Activated naive CD4-positive, alpha-beta T cell treated with anti-CD3 and anti-CD28 coated beads, Interleukin-2, amount 50 U/mL, for 24 hours (primary cell): ENCODE data around the gene PROKR1.

ENCODE experiments used
- H3K27ac Mint-ChIP-seq: one replicate; pipeline ENCODE4 v1.8.0; 2021; ENCODE audit warnings: mild to moderate bottlenecking, mixed read lengths
- H3K27me3 Mint-ChIP-seq: one replicate; pipeline ENCODE4 v1.8.0; 2021; ENCODE audit warnings: mixed read lengths
- H3K36me3 Mint-ChIP-seq: one replicate; pipeline ENCODE4 v1.8.0; 2021; ENCODE audit warnings: mixed read lengths
- H3K4me1 Mint-ChIP-seq: one replicate; pipeline ENCODE4 v1.8.0; 2021; ENCODE audit warnings: mixed read lengths
- H3K4me3 Mint-ChIP-seq: one replicate; pipeline ENCODE4 v1.8.0; 2021; ENCODE audit warnings: mild to moderate bottlenecking, mixed read lengths
- H3K9me3 Mint-ChIP-seq: one replicate; pipeline ENCODE4 v1.8.0; 2021; ENCODE audit warnings: mixed read lengths

The PROKR1 gene

DNA sequence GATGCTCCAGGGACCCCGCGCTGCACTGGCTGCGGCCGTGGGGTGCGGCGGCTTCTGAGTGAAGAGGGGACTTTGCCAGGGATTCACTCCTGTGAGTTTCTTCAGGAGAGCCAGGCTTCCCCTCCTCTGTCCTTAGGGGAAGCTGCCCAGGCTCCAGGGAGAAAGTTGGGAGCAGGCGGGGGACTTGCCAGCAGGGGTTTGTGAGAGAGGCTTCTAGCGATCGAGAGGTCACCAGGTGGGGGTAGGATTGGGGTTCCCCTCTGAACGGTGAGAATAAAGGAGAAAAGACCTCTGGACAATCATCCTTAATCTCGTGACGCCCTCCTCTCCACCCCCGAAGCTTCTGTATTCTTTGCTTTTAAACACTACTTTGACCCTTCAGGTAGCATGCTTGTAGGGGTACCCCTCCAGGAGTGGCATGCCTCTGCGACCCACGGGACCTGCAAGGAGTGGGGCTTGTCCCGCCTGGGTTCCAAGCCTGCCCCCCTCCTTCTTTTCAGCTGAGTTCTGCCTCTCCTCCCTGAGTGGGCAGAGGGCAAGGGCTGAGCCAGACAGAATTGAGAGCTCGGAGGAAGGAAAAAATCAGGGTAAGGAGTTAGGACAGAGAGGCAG, 601 bp downstream of the PROKR1 start:
- Mint-ChIP-seq H3K36me3 (peaks cover 5% of the 10 kb centered on the region), H3K4me3 (peak overlapping the region; percentile 44), H3K27ac (no peak overlapping the region), H3K4me1 (no peaks in the 10 kb centered on the region), H3K9me3 (peaks cover 10% of the 10 kb centered on the region), H3K27me3 (peaks cover 47% of the 10 kb centered on the region)

GRCh38 chr2:68645523-68645922, 2.1 kb downstream of the PROKR1 start:
- Mint-ChIP-seq H3K36me3 (peaks cover 5% of the 10 kb centered on the region), H3K4me1 (peaks cover 1% of the 10 kb centered on the region), H3K9me3 (peaks cover 5% of the 10 kb centered on the region), H3K4me3 (no peak overlapping the region), H3K27me3 (peaks cover 42% of the 10 kb centered on the region), H3K27ac (no peak overlapping the region)

GRCh38 chr2:68646303-68646702, 2.9 kb downstream of the PROKR1 start:
- Mint-ChIP-seq H3K27ac (no peak overlapping the region), H3K36me3 (peaks cover 3% of the 10 kb centered on the region), H3K27me3 (peaks cover 35% of the 10 kb centered on the region), H3K4me1 (peaks cover 6% of the 10 kb centered on the region), H3K4me3 (no peak overlapping the region), H3K9me3 (no peaks in the 10 kb centered on the region)

GRCh38 chr2:68650645-68651044, 7.3 kb downstream of the PROKR1 start:
- H3K36me3 Mint-ChIP-seq: peaks cover 1% of the 10 kb centered on the region
- peaks cover 11% of the 10 kb centered on the region for H3K27me3 Mint-ChIP-seq
- H3K27ac Mint-ChIP-seq: no peak overlapping the region
- H3K4me3 Mint-ChIP-seq: no peak overlapping the region
- no peaks in the 10 kb centered on the region for H3K9me3 Mint-ChIP-seq
- peaks cover 28% of the 10 kb centered on the region for H3K4me1 Mint-ChIP-seq

- Mint-ChIP-seq H3K27ac (no peak overlapping the region), H3K9me3 (no peaks in the 10 kb centered on the region), H3K27me3 (peaks cover under 1% of the 10 kb centered on the region), H3K4me1 (peaks cover 28% of the 10 kb centered on the region), H3K36me3 (no peaks in the 10 kb centered on the region), H3K4me3 (no peak overlapping the region)
Observed at GRCh38 chr2:68653034-68653433, 9.7 kb downstream of the PROKR1 start.

- peaks cover 4% of the 10 kb centered on the region for H3K27me3 Mint-ChIP-seq
Observed at GRCh38 chr2:68653538-68653982, 10.2 kb downstream of the PROKR1 start.

DNA sequence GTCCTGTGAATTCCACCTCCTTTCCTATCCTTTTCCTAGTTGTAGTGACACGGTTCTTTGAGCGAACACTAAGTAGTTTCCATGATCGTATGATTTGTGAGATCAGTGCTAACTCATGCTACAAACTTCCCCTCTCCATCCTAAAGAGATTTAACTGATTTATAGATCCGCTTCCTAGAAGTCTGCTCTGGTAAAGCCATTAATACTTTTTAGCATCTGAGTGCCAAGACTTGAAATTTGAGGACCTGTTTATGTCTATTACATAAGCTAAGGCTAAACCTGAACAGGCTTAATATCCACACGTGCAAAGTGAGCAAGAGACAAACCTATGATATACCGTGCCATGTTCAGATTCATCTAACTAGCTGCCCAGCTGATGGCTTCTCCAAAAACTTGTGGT, 14.9 kb downstream of the PROKR1 start:
- H3K4me1 Mint-ChIP-seq: peaks cover 19% of the 10 kb centered on the region

More at GRCh38 chr2:68653538-68653982, 10.2 kb downstream of the PROKR1 start:
- Mint-ChIP-seq H3K9me3 (no peaks in the 10 kb centered on the region), H3K4me1 (peaks cover 28% of the 10 kb centered on the region), H3K4me3 (peak overlapping the region; percentile 19), H3K27ac (peak overlapping the region; percentile 36), H3K36me3 (no peaks in the 10 kb centered on the region)

DNA sequence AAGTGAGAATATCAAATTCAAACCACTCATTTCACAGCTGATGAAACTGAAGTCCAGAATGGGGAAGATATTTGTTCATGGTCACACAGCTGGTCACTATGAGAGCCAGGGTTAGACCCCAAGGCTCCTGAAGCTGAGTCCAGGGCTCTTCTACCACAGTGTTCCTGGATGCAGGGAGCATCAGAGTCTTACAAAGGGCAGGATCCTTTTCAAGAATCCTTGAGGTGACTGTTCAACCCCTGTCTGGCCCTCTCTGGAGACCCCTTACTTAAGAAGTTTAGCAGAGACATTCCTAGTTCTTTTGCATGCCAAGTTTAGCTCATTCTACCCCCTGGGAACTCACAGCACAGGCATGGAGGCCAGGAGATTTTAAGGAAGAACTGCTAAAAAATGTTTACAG, 15.7 kb downstream of the PROKR1 start:
- Mint-ChIP-seq H3K27me3 (peaks cover 13% of the 10 kb centered on the region), H3K4me1 (peaks cover 14% of the 10 kb centered on the region), H3K4me3 (no peak overlapping the region), H3K27ac (no peak overlapping the region), H3K36me3 (peaks cover 1% of the 10 kb centered on the region), H3K9me3 (no peaks in the 10 kb centered on the region)

More for the DNA sequence above, 14.9 kb downstream of the PROKR1 start:
- Mint-ChIP-seq H3K9me3 (no peaks in the 10 kb centered on the region), H3K36me3 (peaks cover 1% of the 10 kb centered on the region), H3K27ac (peak overlapping the region; percentile 3), H3K4me3 (no peak overlapping the region), H3K27me3 (peaks cover 11% of the 10 kb centered on the region)

- Mint-ChIP-seq H3K36me3 (peaks cover 1% of the 10 kb centered on the region), H3K4me1 (peaks cover 4% of the 10 kb centered on the region), H3K4me3 (no peak overlapping the region), H3K9me3 (no peaks in the 10 kb centered on the region), H3K27me3 (peaks cover 18% of the 10 kb centered on the region), H3K27ac (no peak overlapping the region)
Observed at GRCh38 chr2:68660658-68661057, 17.3 kb downstream of the PROKR1 start.

- Mint-ChIP-seq H3K27ac (no peak overlapping the region), H3K4me3 (no peak overlapping the region)
Observed at GRCh38 chr2:68662466-68662865, 19.1 kb downstream of the PROKR1 start.

DNA sequence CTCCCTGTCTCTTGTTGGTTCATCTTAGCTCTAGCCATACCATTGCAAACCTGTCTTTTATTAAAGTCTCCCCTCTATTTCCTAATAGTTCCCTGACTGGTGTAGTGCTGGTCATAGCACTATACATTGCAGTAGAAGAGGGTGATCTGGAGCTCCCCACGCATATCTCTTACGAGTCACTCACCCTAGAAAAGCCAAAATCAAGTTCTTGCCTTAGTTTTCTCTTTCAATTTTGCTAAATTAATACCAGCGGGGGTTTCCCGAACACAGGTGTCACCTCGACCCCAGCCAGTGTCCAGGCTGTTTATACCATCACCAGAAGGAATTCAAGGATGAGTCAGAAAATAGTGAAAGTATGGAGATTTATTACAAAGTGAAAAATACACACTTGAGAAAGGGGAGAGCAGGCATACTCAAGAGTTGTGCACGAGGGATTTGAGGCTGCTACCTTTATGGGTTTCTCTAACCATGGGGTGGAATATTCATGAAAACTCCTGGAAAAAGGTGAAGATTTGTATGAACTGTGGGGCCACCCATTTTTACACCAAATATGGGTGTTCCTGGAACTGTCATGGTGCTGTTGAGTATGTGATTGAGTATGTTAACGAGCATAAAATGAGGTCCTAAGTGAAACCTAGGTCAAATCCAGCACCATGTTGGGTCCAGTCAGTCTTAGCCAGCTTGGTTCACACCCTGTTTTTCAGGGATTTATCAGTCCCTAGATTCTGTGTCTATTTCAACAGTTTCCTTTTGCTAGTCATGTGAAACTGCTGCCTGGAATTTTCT, 20.2 kb downstream of the PROKR1 start:
- no peak overlapping the region for H3K27ac Mint-ChIP-seq
- no peak overlapping the region for H3K4me3 Mint-ChIP-seq
- no peaks in the 10 kb centered on the region for H3K9me3 Mint-ChIP-seq
- peaks cover 4% of the 10 kb centered on the region for H3K4me1 Mint-ChIP-seq
- peaks cover 1% of the 10 kb centered on the region for H3K36me3 Mint-ChIP-seq
- H3K27me3 Mint-ChIP-seq: peaks cover 14% of the 10 kb centered on the region

More at GRCh38 chr2:68662466-68662865, 19.1 kb downstream of the PROKR1 start:
- peaks cover 4% of the 10 kb centered on the region for H3K4me1 Mint-ChIP-seq
- H3K27me3 Mint-ChIP-seq: peaks cover 18% of the 10 kb centered on the region
- H3K9me3 Mint-ChIP-seq: no peaks in the 10 kb centered on the region
- H3K36me3 Mint-ChIP-seq: peaks cover 1% of the 10 kb centered on the region

DNA sequence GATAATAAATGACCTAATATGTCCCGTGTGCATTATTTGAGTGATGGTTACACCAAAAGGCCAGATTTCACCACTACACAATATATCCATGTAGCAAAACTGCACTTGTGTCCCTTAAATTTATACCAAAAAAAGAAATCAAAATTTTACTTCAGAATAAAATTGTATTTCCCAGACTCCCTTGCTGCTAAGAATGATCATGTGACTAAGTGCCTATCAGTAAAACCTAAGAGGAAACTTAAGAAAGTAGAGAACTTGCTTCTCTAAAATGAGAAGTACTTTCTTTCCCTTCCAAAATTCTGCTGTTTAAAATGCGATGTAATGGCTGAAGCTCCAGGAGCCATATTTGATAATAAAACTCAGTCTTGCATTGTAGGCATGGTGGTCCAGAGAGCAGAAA, 24.0 kb downstream of the PROKR1 start:
- Mint-ChIP-seq H3K4me1 (peaks cover 4% of the 10 kb centered on the region), H3K27me3 (peaks cover 14% of the 10 kb centered on the region), H3K9me3 (no peaks in the 10 kb centered on the region), H3K36me3 (no peaks in the 10 kb centered on the region), H3K27ac (no peak overlapping the region), H3K4me3 (no peak overlapping the region)

GRCh38 chr2:68669651-68670050, 26.3 kb downstream of the PROKR1 start:
- H3K4me1 Mint-ChIP-seq: no peaks in the 10 kb centered on the region
- peaks cover 5% of the 10 kb centered on the region for H3K27me3 Mint-ChIP-seq
- H3K9me3 Mint-ChIP-seq: no peaks in the 10 kb centered on the region
- no peak overlapping the region for H3K27ac Mint-ChIP-seq
- no peaks in the 10 kb centered on the region for H3K36me3 Mint-ChIP-seq
- H3K4me3 Mint-ChIP-seq: no peak overlapping the region

DNA sequence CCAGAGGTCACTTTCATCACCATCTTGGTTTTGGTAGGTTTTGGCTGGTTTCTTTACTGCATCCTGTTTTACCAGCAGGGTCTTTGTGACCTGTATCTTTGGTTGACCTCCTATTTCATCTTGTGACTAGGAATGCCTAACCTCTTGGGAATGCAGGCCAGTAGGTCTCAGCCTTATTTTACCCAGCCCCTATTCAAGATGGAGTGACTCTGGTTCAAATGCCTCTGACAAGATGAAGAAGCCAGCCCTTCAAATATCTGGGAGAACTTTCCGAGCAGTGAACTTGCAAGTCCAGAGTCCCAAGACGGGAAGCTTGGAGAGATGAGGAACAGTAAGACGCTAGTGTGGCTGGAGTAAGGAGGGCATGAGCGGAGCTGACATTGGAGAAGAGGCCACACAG, 28.6 kb downstream of the PROKR1 start:
- Mint-ChIP-seq H3K36me3 (peaks cover 1% of the 10 kb centered on the region), H3K27me3 (peaks cover 4% of the 10 kb centered on the region), H3K4me3 (no peak overlapping the region), H3K27ac (no peak overlapping the region), H3K4me1 (no peaks in the 10 kb centered on the region), H3K9me3 (peaks cover 5% of the 10 kb centered on the region)

DNA sequence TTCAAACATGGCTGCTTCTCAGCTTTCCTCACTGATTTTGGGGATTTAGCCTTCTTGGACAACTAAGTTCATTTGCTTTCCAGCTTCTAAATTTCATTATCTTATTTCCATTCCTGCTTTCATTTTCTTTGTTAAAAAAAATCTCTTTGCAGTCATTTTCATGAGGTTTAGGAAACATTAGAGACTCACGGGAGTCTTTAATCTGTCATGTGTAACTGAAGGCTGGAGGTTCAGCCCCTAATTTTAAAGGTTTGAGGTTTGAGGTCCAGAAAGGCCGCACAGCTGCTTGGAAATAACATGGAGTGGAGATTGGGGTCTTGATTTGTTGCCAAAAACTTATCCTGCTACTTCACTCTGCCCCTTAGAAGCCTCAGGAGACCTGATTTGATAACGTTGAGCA, 30.3 kb downstream of the PROKR1 start:
- Mint-ChIP-seq H3K27ac (no peak overlapping the region), H3K36me3 (peaks cover 1% of the 10 kb centered on the region), H3K4me3 (no peak overlapping the region), H3K9me3 (peaks cover 5% of the 10 kb centered on the region), H3K27me3 (peaks cover 5% of the 10 kb centered on the region), H3K4me1 (no peaks in the 10 kb centered on the region)

GRCh38 chr2:68675470-68675869, 32.1 kb downstream of the PROKR1 start:
- Mint-ChIP-seq H3K4me3 (no peak overlapping the region), H3K36me3 (peaks cover 1% of the 10 kb centered on the region), H3K27me3 (peaks cover 1% of the 10 kb centered on the region), H3K4me1 (no peaks in the 10 kb centered on the region), H3K9me3 (peaks cover 5% of the 10 kb centered on the region), H3K27ac (no peak overlapping the region)
